Thymus (tissue), 11 donors: ENCODE results near the gene MAP7D1. TPM values are rescaled to one million over a fixed set of nuclear protein-coding genes. Genes with fewer than 3 reads are reported as not detected.
A peak's percentile ranks its signal among the peaks of the same experiment; 100 is the strongest.
"Not testable (repeated sequence)": the region's sequence is repeated elsewhere in the genome, so short reads cannot be mapped to it uniquely, and the experiment has no call there.

Experiments used
- DNase-seq, 9 donors: peaks; one replicate each; pipeline ENCODE4 v3.0.0-alpha.2; 2013; ENCODE audit warnings: low spot score in 9 of 9, low read depth in 6 of 9, missing footprints in 1 of 9
- H3K27ac ChIP-seq, 2 donors: one replicate each; pipeline ENCODE4 v1.5.1; 2013; ENCODE audit warnings: control low read depth in 1 of 2, low read depth in 1 of 2, low read length in 1 of 2, mild to moderate bottlenecking in 1 of 2, moderate library complexity in 1 of 2
- H3K27me3 ChIP-seq, 2 donors: one replicate each; pipeline ENCODE4 v1.5.1; 2013; ENCODE audit warnings: low read length in 1 of 2; ENCODE audit not compliant: control insufficient read depth in 2 of 2, insufficient read depth in 1 of 2
- H3K36me3 ChIP-seq, 2 donors: one replicate each; pipeline ENCODE4 v1.5.1; 2013; ENCODE audit warnings: low read length in 1 of 2, mild to moderate bottlenecking in 1 of 2, moderate library complexity in 1 of 2; ENCODE audit not compliant: control insufficient read depth in 2 of 2, insufficient read depth in 2 of 2
- H3K4me1 ChIP-seq, 2 donors: one replicate each; pipeline ENCODE4 v1.5.1; 2013; ENCODE audit warnings: low read length in 2 of 2; ENCODE audit not compliant: control insufficient read depth in 2 of 2, insufficient read depth in 2 of 2
- H3K4me3 ChIP-seq, 2 donors: one replicate each; pipeline ENCODE4 v1.5.1; 2013; ENCODE audit warnings: low read length in 2 of 2, control low read depth in 1 of 2, mild to moderate bottlenecking in 1 of 2
- H3K9me3 ChIP-seq, 2 donors: one replicate each; pipeline ENCODE4 v1.5.1; 2013; ENCODE audit warnings: low read length in 1 of 2, mild to moderate bottlenecking in 1 of 2; ENCODE audit not compliant: control insufficient read depth in 2 of 2, insufficient read depth in 1 of 2
- WGBS: extraction: QIAGEN DNeasy Blood & Tissue Kit; methylation state at CpG from one replicate; pipeline ENCODE4 v1.1.7; 2013; 5-methylcytosine and 5-hydroxymethylcytosine counted together
- polyA plus RNA-seq: library from polyadenylated mRNA; stranded (reverse); fragments of 200-250 nt; gene quantifications from one replicate; pipeline ENCODE4 v1.2.3, GENCODE V29; 2013
- total RNA-seq: library from RNA; stranded (reverse); fragments of 120-200 nt; gene quantifications from one replicate; pipeline ENCODE4 v1.2.4, GENCODE V29; 2013
- donor health status: healthy.

Gene MAP7D1
- total and polyA plus RNA-seq, 2 donors: 31.9 to 68.6 TPM

DNA sequence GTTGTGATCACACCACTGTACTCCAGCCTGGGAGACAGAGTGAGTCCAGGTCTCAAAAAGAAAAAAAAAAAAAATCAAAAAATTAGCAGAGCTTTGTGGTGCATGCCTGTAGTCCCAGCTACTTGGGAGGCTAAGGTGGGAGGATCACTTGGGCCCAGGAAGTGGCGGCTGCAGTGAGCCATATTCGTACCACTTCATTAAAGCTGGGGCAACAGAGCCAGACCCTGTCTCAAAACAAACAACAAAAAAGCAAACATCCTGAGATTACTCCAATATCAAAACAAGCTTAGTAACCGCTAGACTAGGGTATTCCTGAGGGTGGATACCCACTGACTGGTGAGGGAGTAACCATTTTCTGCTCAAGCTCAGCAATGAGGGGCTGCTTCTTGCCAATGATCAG lies 55.3 kb downstream of the MAP7D1 start:
- Histone ChIP-seq H3K9me3 (no peaks in the 10 kb centered on the region), H3K4me3 (no peak overlapping the region), H3K36me3 (no peaks in the 10 kb centered on the region), H3K4me1 (no peaks in the 10 kb centered on the region), H3K27ac (no peak overlapping the region), H3K27me3 (no peaks in the 10 kb centered on the region)
- over 99% methylated on average over 3 of the region's 3 CpGs for WGBS
- no peak for DNase-seq

DNA sequence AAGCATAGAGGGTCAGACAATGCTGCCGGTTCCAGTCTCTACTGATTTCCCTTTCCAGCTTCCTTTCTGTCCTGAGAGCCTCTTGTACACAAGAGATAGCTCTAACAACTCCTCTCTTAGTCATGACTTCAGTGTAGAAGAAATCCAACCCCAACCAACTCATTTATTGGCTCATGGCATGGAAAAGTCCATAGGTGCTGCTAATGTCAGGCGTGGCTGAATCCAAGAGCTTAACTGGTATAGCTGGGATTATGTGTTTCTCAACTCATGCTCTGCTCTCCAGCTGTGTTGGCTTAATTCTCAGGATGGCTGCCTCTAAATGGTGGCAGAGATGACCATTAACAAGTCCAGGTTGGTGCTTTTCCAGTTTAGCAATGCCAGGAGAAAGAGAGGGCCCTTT lies 55.9 kb downstream of the MAP7D1 start:
- WGBS: 88% methylated on average over 2 of the region's 2 CpGs
- H3K36me3 ChIP-seq: no peaks in the 10 kb centered on the region

DNA sequence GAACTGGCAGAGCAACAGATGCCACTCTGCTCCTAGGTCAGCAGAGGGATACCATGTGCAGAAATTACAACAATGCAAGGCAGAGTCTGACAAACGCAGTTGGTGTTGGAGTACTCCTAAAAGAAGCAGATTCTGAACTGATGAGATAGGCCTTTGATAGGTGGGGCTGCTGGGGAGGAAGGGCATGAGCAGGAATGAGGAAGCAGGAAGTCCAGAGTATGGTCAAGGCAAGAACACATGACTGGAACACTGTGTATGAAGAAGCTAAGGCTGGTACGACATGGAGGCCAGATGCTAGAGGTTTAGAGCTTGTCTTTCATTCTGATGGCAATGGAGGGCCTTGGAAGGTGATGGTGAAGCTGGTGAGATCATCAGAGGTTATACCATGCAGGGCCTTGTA lies 56.8 kb downstream of the MAP7D1 start:
- no peak for DNase-seq
- no peak overlapping the region for H3K4me3 ChIP-seq
- H3K36me3 ChIP-seq: no peaks in the 10 kb centered on the region
- no peaks in the 10 kb centered on the region for H3K9me3 ChIP-seq
- no peaks in the 10 kb centered on the region for H3K4me1 ChIP-seq
- no peaks in the 10 kb centered on the region for H3K27me3 ChIP-seq
- no peak overlapping the region for H3K27ac ChIP-seq
- WGBS: 92% methylated on average over 2 of the region's 2 CpGs

More for the DNA sequence above, 55.9 kb downstream of the MAP7D1 start:
- Histone ChIP-seq H3K9me3 (no peaks in the 10 kb centered on the region), H3K4me3 (no peak overlapping the region), H3K4me1 (no peaks in the 10 kb centered on the region), H3K27me3 (no peaks in the 10 kb centered on the region), H3K27ac (no peak overlapping the region)
- no peak for DNase-seq

DNA sequence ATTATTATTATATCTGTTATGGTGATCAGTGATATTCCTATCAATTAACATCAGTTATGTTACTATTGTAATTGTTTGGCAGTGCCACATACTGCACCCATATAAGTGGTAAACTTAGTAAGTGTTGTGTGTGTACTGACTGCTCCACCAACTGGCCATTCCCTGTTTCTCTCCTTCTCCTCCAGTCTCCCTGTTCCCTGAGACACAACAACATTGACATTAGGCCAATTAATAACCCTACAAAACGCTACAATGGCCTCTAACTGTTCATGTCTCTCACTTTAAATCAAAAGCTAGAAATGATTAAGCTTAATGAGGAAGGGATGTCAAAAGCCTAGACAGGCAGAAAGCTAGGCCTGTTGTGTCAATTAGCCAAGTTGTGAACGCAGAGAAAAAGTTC lies 61.7 kb downstream of the MAP7D1 start:
- Histone ChIP-seq H3K36me3 (no peaks in the 10 kb centered on the region), H3K27ac (no peak overlapping the region), H3K4me3 (no peak overlapping the region), H3K4me1 (peaks cover 2% of the 10 kb centered on the region in 2 donors), H3K9me3 (no peaks in the 10 kb centered on the region), H3K27me3 (no peaks in the 10 kb centered on the region)
- WGBS: 89% methylated on average over 2 of the region's 2 CpGs
- DNase-seq: no peak

DNA sequence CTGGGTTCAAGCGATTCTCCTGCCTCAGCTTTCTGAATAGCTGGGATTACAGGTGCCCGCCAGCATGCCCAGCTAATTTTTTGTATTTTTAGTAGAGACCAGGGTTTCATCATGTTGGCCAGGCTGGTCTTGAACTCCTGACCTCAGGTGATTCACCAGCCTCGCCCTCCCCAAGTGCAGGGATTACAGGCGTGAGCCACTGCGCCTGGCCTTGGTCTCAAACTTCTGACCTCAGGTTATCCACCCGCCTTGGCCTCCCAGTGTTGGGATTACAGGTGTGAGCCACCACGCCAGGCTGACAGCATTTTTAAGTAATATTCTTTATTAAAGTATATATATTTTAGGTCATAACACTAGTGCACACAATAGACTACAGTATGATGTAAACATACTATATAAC lies 65.9 kb downstream of the MAP7D1 start:
- 98% methylated on average over 7 of the region's 7 CpGs for WGBS
- DNase-seq: not testable (repeated sequence)

DNA sequence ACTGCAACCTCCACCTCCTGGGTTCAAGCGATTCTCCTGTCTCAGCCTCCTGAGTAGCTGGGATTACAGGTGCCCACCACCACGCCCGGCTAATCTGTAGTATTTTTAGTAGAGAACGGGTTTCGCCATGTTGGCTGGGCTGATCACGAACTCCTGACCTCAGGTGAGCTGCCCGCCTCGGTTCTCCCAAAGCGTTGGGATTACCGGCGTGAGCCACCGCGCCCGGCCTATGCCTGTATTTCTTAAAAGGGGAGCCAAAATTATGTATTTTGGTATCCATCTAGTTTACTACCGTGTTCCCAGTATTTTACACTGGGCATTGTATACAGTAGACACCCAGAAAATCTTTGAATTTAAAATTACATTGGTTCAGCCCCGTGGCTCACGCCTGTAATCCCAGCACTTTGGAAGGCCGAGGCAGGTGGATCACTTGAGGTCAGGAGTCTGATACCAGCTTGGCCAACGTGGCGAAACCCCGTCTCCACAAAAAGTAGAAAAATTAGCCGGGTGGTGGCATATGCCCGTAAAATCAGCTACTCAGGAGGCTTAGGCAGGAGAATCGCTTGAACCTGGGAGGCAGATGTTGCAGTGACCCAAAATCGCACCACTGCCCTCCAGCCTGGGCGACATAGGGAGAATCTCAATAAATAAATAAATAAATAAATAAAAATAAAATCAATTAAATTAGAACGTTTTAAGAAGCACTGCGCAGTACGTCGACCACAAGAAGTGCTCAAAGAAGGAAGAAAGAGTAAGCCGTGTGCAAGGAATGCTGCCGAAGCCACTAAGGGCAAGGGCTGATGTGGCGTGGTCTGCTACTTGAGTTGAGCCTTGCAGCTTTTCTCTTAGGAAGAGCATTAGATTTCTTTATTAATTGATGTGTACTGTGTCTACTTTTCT lies 66.8 kb downstream of the MAP7D1 start:
- peak in 1 of 9 donors; percentile 5 for DNase-seq
- Histone ChIP-seq H3K9me3 (no peaks in the 10 kb centered on the region), H3K27me3 (no peaks in the 10 kb centered on the region), H3K4me3 (peak overlapping the region; percentile 78 to 81), H3K4me1 (peaks cover 16 to 18% of the 10 kb centered on the region in 2 donors), H3K27ac (peak overlapping the region; percentile 99), H3K36me3 (peaks cover 0 to 9% of the 10 kb centered on the region in 2 donors)
- 87% methylated on average over 33 of the region's 33 CpGs for WGBS

More for the DNA sequence above, 65.9 kb downstream of the MAP7D1 start:
- not testable (repeated sequence) for H3K27ac ChIP-seq, H3K9me3 ChIP-seq, H3K4me3 ChIP-seq, H3K27me3 ChIP-seq, H3K36me3 ChIP-seq
- H3K4me1 ChIP-seq: peaks cover 16 to 18% of the 10 kb centered on the region in 2 donors

DNA sequence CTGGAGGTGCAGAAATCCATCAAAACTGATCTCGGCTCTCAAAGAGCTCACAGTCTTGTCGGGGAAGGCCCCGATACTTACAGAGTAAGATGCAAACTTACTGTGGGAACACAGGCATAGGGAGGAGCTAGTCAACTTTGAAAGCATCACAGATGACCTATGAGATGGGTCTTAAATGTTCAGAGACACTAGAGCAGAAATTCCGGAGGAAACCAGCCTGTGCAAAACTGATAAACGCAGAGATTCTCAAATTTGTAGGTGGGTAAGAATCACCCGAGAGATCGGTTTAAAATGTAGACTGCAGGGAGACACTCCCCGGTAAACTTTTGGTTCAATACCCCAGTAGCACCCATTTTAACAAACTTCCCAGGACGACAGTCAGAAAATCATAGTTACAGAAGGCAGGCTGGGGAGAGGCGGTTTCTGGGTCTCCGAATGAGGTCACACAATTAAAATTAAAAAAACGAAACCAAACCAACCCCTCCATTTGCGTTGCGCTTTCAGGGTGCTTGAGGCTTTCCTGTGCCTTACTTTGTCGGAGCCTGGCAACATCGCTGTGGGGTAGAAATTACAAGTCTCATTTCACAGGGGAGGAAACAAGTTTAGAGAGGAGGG lies 67.5 kb downstream of the MAP7D1 start:
- Histone ChIP-seq H3K9me3 (no peaks in the 10 kb centered on the region), H3K36me3 (peaks cover 0 to 16% of the 10 kb centered on the region in 2 donors), H3K27me3 (no peaks in the 10 kb centered on the region), H3K27ac (peak overlapping the region; percentile 99), H3K4me1 (peaks cover 16 to 18% of the 10 kb centered on the region in 2 donors), H3K4me3 (peak overlapping the region; percentile 78 to 81)
- WGBS: 1% methylated on average over 16 of the region's 16 CpGs
- DNase-seq: peak; percentile 34 to 85 (median 46)

GRCh38 chr1:36223996-36224536 lies 68.1 kb downstream of the MAP7D1 start, which contains the start of gene THRAP3:
Gene THRAP3, plus strand, starts transcription at chr1:36224443. Its CDS starts 58,121 bp downstream, at chr1:36282564.
- WGBS: under 1% methylated on average over 45 of the region's 45 CpGs
- Histone ChIP-seq H3K36me3 (peaks cover 0 to 17% of the 10 kb centered on the region in 2 donors), H3K27me3 (no peaks in the 10 kb centered on the region), H3K4me1 (peaks cover 16 to 18% of the 10 kb centered on the region in 2 donors), H3K27ac (peak within 1 kb of the TSS; percentile 99), H3K9me3 (no peaks in the 10 kb centered on the region), H3K4me3 (peak within 1 kb of the TSS; percentile 78 to 81)
- DNase-seq: peak; percentile 94 to 100 (median 98)
